Lung (tissue), 12 donors: Measurements from ENCODE around the gene AURKA. TPM values are rescaled to one million over a fixed set of nuclear protein-coding genes. Genes with fewer than 3 reads are reported as not detected.

Source experiments
- ATAC-seq: fragments of 200-7000 bp; cut with Tn5 transposase; one replicate; pipeline ENCODE4 v1.9.1; 2020; ENCODE audit warnings: moderate number of reproducible peaks; ENCODE audit not compliant: insufficient read depth, low FRiP score
- DNase-seq, 3 donors: peaks; one replicate each; pipeline ENCODE4 v3.0.0-alpha.2; 2013 to 2017
- H3K27ac ChIP-seq, 2 donors: one replicate each; pipeline ENCODE4 v1.5.1; 2013; ENCODE audit warnings: mild to moderate bottlenecking in 2 of 2, moderate library complexity in 2 of 2, control low read depth in 1 of 2, inconsistent platforms in 1 of 2, low read depth in 1 of 2, low read length in 1 of 2
- H3K27me3 ChIP-seq, 3 donors: one replicate each; pipeline ENCODE4 v1.5.1; 2013; ENCODE audit warnings: low read length in 2 of 3; ENCODE audit not compliant: control insufficient read depth in 3 of 3, insufficient read depth in 3 of 3
- H3K36me3 ChIP-seq, 4 donors: one replicate each; pipeline ENCODE4 v1.5.1; 2013; ENCODE audit warnings: low read length in 4 of 4, mild to moderate bottlenecking in 1 of 4, moderate library complexity in 1 of 4; ENCODE audit not compliant: control insufficient read depth in 4 of 4, insufficient read depth in 4 of 4
- H3K4me1 ChIP-seq, 5 donors: one replicate each; pipeline ENCODE4 v1.5.1; 2013; ENCODE audit warnings: low read length in 5 of 5, mild to moderate bottlenecking in 2 of 5, moderate library complexity in 1 of 5; ENCODE audit not compliant: control insufficient read depth in 5 of 5, insufficient read depth in 5 of 5
- H3K4me3 ChIP-seq: one replicate; pipeline ENCODE4 v1.5.1; 2013; ENCODE audit warnings: mild to moderate bottlenecking, control low read depth, moderate library complexity
- H3K9ac ChIP-seq, 2 donors: one replicate each; pipeline ENCODE4 v1.5.1; 2013; ENCODE audit warnings: low read length in 2 of 2, control low read depth in 1 of 2; ENCODE audit not compliant: insufficient read depth in 1 of 2
- H3K9me3 ChIP-seq, 4 donors: one replicate each; pipeline ENCODE4 v1.5.1; 2013; ENCODE audit warnings: low read length in 3 of 4, mild to moderate bottlenecking in 1 of 4, moderate library complexity in 1 of 4; ENCODE audit not compliant: control insufficient read depth in 4 of 4, insufficient read depth in 3 of 4
- CTCF ChIP-seq: IDR thresholded peaks from 2 replicates; pipeline ENCODE4 v1.5.1; 2012; ENCODE audit warnings: mild to moderate bottlenecking; ENCODE audit errors: control extremely low read depth, extremely low read depth
- WGBS, 2 donors: extraction: QIAGEN DNeasy Blood & Tissue Kit; methylation state at CpG; one replicate each; pipeline ENCODE4 v1.1.7; 2013; 5-methylcytosine and 5-hydroxymethylcytosine counted together
- polyA plus RNA-seq, 2 donors: library from polyadenylated mRNA; stranded (reverse); fragments of 200-250 nt; gene quantifications; one replicate each; pipeline ENCODE4 v1.2.1, GENCODE V29; 2013
- total RNA-seq, 2 donors: library from RNA; depleted of rRNA in 1 of 2; stranded (reverse); fragments of >200 nt in 1 of 2; gene quantifications; one replicate each; pipeline ENCODE4 v1.2.1, GENCODE V29; 2014 to 2021
- donor health status: control.
- donor health status: control.
- donor health status: Bipolar disorder and iron deficiency.
- donor health status: healthy.
- donor health status: DM: yes; HTN: yes; CAD: no.

The AURKA gene
- total and polyA plus RNA-seq, 4 donors: 1.5 to 6.2 (median 3.2) TPM

- ATAC-seq (no peak), DNase-seq (no peak)
- Histone ChIP-seq H3K27ac (no peak overlapping the region), H3K9me3 (no peaks in the 10 kb centered on the region), H3K9ac (no peak overlapping the region), H3K36me3 (no peaks in the 10 kb centered on the region), H3K27me3 (no peaks in the 10 kb centered on the region), H3K4me1 (no peaks in the 10 kb centered on the region), H3K4me3 (no peak overlapping the region)
- 58 to 75% methylated on average over 6 of the region's 6 CpGs for WGBS, 2 donors
- no peak for TF ChIP-seq CTCF
Observed at GRCh38 chr20:56323656-56324055, 68.4 kb downstream of the AURKA start.

- no peaks in the 10 kb centered on the region for H3K9me3 ChIP-seq
- no peaks in the 10 kb centered on the region for H3K27me3 ChIP-seq
- H3K27ac ChIP-seq: no peak overlapping the region
- H3K4me1 ChIP-seq: no peaks in the 10 kb centered on the region
- ATAC-seq (no peak), DNase-seq (no peak)
- H3K9ac ChIP-seq: no peak overlapping the region
- no peak overlapping the region for H3K4me3 ChIP-seq
- H3K36me3 ChIP-seq: no peaks in the 10 kb centered on the region
- no peak for TF ChIP-seq CTCF
- 32 to 61% methylated on average over 2 of the region's 2 CpGs for WGBS, 2 donors
Observed at GRCh38 chr20:56323206-56323605, 68.8 kb downstream of the AURKA start.

GRCh38 chr20:56322681-56323080 lies 69.3 kb downstream of the AURKA start:
- WGBS, 2 donors: 39 to 47% methylated on average over 4 of the region's 4 CpGs
- Histone ChIP-seq H3K36me3 (no peaks in the 10 kb centered on the region), H3K9me3 (no peaks in the 10 kb centered on the region), H3K27me3 (no peaks in the 10 kb centered on the region), H3K27ac (no peak overlapping the region), H3K4me1 (no peaks in the 10 kb centered on the region), H3K9ac (no peak overlapping the region), H3K4me3 (no peak overlapping the region)
- no peak for DNase-seq
- TF ChIP-seq CTCF: no peak
- ATAC-seq: no peak

Other genes starting within 250 kb of the AURKA start
- not detected for gene MC3R, start 143.5 kb downstream of the AURKA start, total RNA-seq
- not detected for gene MC3R, start 143.5 kb downstream of the AURKA start, polyA plus RNA-seq
- 10 to 100 TPM; 27.3 to 41.7 TPM for gene FAM210B, start 33.2 kb downstream of the AURKA start, total RNA-seq
- 10 to 100 TPM; 18.7 to 22.8 TPM for gene FAM210B, start 33.2 kb downstream of the AURKA start, polyA plus RNA-seq
- gene CSTF1, start 430 bp upstream of the AURKA start, total RNA-seq: 10 to 100 TPM; 23.5 to 36.1 TPM
- 10 to 100 TPM in 1 of 2 donors, 1 to 10 TPM in 1; 6.4 to 14.7 TPM for gene CSTF1, start 430 bp upstream of the AURKA start, polyA plus RNA-seq
- gene CASS4, start 20.0 kb upstream of the AURKA start, total RNA-seq: 10 to 100 TPM; 19.7 to 30.7 TPM
- 1 to 10 TPM; 4.5 to 9.9 TPM for gene CASS4, start 20.0 kb upstream of the AURKA start, polyA plus RNA-seq
- 10 to 100 TPM; 71.5 to 98.8 TPM for gene RTF2, start 76.4 kb upstream of the AURKA start, total RNA-seq
- gene RTF2, start 76.4 kb upstream of the AURKA start, polyA plus RNA-seq: 100 to 1,000 TPM in 1 of 2 donors, 10 to 100 TPM in 1; 63.8 to 103 TPM
- gene FAM209A, start 132.5 kb upstream of the AURKA start, total RNA-seq: under 1 TPM in 1 of 2 donors, not detected in 1; 0.95 TPM
- under 1 TPM; 0.49 to 0.59 TPM for gene FAM209A, start 132.5 kb upstream of the AURKA start, polyA plus RNA-seq
- gene FAM209B, start 141.0 kb upstream of the AURKA start, total RNA-seq: under 1 TPM in 1 of 2 donors, not detected in 1; 0.55 TPM
- gene FAM209B, start 141.0 kb upstream of the AURKA start, polyA plus RNA-seq: 1 to 10 TPM in 1 of 2 donors, under 1 TPM in 1; 0.64 to 1.3 TPM
- gene TFAP2C, start 237.1 kb upstream of the AURKA start, total RNA-seq: 1 to 10 TPM; 5.7 to 6.3 TPM
- gene TFAP2C, start 237.1 kb upstream of the AURKA start, polyA plus RNA-seq: 1 to 10 TPM; 2.6 to 3.3 TPM